NT2/D1 (cell line): Measurements from ENCODE around the gene PLXNA4.

Experiments used
- DNase-seq: peaks from one replicate; pipeline ENCODE4 v3.0.0-alpha.2; 2011; ENCODE audit warnings: low read depth, low spot score
- H3K27me3 ChIP-seq: 2 replicates; pipeline ENCODE4 v1.6.0; 2011; ENCODE audit warnings: mild to moderate bottlenecking; ENCODE audit not compliant: insufficient read length, insufficient read depth
- H3K36me3 ChIP-seq: 2 replicates; pipeline ENCODE4 v1.6.1; 2011; ENCODE audit warnings: mild to moderate bottlenecking, low read length, mixed read lengths; ENCODE audit not compliant: insufficient read depth, insufficient read length
- H3K4me1 ChIP-seq: 2 replicates; pipeline ENCODE4 v1.5.1; 2011; ENCODE audit not compliant: insufficient read depth, insufficient read length
- H3K4me3 ChIP-seq: 2 replicates; pipeline ENCODE4 v1.5.1; 2011; ENCODE audit warnings: low read depth; ENCODE audit not compliant: insufficient read length
- H3K9ac ChIP-seq: 2 replicates; pipeline ENCODE4 v1.6.0; 2011; ENCODE audit warnings: low read depth; ENCODE audit not compliant: insufficient read length
- H3K9me3 ChIP-seq: 2 replicates; pipeline ENCODE4 v1.5.1; 2011; ENCODE audit warnings: mild to moderate bottlenecking, low read length; ENCODE audit not compliant: insufficient read depth
- SUZ12 ChIP-seq: IDR thresholded peaks from 2 replicates; pipeline ENCODE4 v1.6.1; 2011; ENCODE audit not compliant: insufficient read length, insufficient read depth; ENCODE audit errors: extremely low read depth
- YY1 ChIP-seq: IDR thresholded peaks from 2 replicates; pipeline ENCODE4 v1.6.1; 2011; ENCODE audit not compliant: insufficient read length, insufficient read depth
- ZNF274 ChIP-seq: IDR thresholded peaks from 2 replicates; pipeline ENCODE4 v1.6.1; 2011; ENCODE audit warnings: mild to moderate bottlenecking, low read depth, low read length

Gene PLXNA4

DNA sequence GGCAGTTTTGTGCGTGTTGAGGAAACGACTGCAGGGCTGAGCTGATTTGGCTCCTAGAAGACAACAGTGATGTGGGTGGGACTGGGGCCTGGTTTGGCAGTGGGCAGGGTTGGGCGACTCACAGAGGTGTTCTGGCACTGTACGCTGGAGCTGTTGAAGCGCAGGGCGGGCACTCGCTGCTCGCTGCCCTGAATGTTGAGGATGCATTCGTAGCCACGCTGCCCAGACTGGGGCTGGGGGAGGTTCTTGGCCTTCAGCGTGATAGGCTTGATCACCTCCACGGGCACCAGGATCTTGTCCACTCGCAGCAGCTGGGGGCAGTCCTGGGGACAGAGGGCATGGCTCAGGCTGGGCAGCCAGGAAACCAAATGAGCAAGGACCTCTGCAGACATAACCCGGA lies 365.4 kb downstream of the PLXNA4 start:
- no peaks in the 10 kb centered on the region for H3K36me3 ChIP-seq
- peaks cover 4% of the 10 kb centered on the region for H3K4me1 ChIP-seq
- no peaks in the 10 kb centered on the region for H3K27me3 ChIP-seq
- no peak for TF ChIP-seq SUZ12
- no peak for TF ChIP-seq YY1
- TF ChIP-seq ZNF274: no peak
- DNase-seq: no peak
- H3K4me3 ChIP-seq: no peak overlapping the region
- H3K9me3 ChIP-seq: no peaks in the 10 kb centered on the region
- H3K9ac ChIP-seq: no peak overlapping the region

DNA sequence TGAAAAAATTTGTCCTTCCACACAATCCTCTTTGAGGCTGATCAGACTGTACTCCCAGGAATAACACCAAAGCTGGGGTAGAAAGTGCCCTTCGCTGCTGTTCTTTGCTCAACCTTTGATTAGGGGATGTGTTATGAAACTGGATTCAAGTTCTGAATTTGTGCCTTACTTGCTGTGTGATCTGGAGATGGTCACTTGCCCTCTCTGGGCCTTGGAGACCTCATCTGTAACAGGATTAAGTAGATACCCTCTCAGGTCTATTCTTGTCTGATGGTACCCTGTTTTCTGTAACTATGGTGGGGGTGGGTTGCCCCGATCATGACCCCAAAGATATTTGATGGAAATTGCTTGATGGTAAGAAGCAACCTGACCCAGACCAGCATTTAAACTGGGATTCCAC lies 368.5 kb downstream of the PLXNA4 start:
- H3K4me1 ChIP-seq: no peaks in the 10 kb centered on the region
- H3K27me3 ChIP-seq: no peaks in the 10 kb centered on the region
- TF ChIP-seq YY1 (no peak), SUZ12 (no peak), ZNF274 (no peak)
- H3K9ac ChIP-seq: no peak overlapping the region
- H3K4me3 ChIP-seq: no peak overlapping the region
- no peaks in the 10 kb centered on the region for H3K9me3 ChIP-seq
- H3K36me3 ChIP-seq: no peaks in the 10 kb centered on the region
- DNase-seq: no peak

DNA sequence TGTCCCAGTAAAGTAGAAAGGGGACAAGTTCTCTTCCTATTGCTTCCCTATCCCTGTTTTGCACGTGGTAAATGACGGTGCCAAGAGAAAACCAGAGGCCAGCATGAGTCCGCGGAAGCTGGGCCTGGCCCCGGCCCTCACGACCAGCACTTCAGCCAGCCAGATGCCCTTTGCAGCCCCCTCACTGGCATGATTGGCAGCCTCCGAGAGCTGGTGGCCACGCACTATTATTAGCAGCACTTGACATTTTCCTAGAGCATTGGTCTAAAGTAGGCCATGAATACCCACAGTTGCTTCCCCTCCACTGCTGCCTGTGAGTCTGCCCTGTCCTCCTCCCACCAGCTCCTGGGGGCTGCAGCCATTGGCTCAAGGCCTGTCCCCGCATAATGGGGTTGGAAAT lies 369.1 kb downstream of the PLXNA4 start:
- Histone ChIP-seq H3K9me3 (no peaks in the 10 kb centered on the region), H3K9ac (peak overlapping the region; percentile 1), H3K4me3 (no peak overlapping the region), H3K4me1 (no peaks in the 10 kb centered on the region), H3K36me3 (no peaks in the 10 kb centered on the region), H3K27me3 (no peaks in the 10 kb centered on the region)
- no peak for TF ChIP-seq YY1
- no peak for TF ChIP-seq ZNF274
- TF ChIP-seq SUZ12: no peak
- no peak for DNase-seq

DNA sequence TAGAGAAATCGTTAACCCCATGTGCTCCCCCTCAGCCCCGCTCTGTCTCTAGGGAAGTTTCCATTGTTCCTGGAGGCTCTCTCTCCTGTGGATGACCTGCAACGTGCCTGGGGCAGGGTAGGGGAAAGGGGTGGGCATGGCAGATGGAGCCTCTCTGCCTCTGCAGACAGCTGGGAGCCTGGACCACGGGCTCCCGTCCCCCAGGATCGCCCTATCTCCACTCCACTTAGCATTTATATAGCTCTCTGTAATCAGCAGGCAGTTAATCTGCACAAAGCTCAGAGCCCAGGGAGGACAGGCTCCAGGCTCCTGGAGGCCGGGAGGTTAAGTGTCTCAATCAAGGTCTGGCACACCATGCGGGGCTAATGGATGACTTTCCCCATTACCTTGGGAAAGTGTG lies 369.7 kb downstream of the PLXNA4 start:
- no peak for TF ChIP-seq SUZ12
- TF ChIP-seq YY1: no peak
- no peak for TF ChIP-seq ZNF274
- H3K4me1 ChIP-seq: no peaks in the 10 kb centered on the region

DNA sequence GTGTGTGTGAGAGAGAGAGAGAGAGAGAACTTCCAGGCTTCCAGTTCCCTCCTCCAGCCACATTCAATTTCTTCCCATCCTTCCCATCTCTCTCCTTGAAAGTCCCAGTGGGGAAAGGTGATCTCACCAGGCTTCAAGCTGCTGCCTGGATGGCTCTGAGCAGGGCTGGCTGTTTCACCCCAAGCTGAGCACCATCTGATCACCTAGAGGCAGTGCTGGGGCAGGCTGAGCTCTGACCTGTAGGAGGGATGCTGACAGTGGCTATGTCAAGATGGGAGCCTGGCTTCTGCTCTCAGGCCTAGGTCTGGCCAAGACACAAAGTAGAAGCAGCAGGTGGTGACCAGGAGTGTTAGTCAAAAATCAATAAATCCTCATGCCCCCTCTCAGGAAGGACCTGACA lies 370.8 kb downstream of the PLXNA4 start:
- DNase-seq: no peak
- H3K27me3 ChIP-seq: no peaks in the 10 kb centered on the region
- TF ChIP-seq ZNF274: no peak
- TF ChIP-seq SUZ12: no peak
- no peak for TF ChIP-seq YY1
- H3K36me3 ChIP-seq: no peaks in the 10 kb centered on the region
- H3K4me1 ChIP-seq: no peaks in the 10 kb centered on the region
- H3K9me3 ChIP-seq: no peaks in the 10 kb centered on the region
- no peak overlapping the region for H3K4me3 ChIP-seq
- no peak overlapping the region for H3K9ac ChIP-seq

More for the DNA sequence above, 369.7 kb downstream of the PLXNA4 start:
- H3K9me3 ChIP-seq: no peaks in the 10 kb centered on the region
- no peaks in the 10 kb centered on the region for H3K36me3 ChIP-seq
- H3K27me3 ChIP-seq: no peaks in the 10 kb centered on the region
- no peak overlapping the region for H3K4me3 ChIP-seq
- H3K9ac ChIP-seq: no peak overlapping the region
- peak; percentile 76 for DNase-seq

DNA sequence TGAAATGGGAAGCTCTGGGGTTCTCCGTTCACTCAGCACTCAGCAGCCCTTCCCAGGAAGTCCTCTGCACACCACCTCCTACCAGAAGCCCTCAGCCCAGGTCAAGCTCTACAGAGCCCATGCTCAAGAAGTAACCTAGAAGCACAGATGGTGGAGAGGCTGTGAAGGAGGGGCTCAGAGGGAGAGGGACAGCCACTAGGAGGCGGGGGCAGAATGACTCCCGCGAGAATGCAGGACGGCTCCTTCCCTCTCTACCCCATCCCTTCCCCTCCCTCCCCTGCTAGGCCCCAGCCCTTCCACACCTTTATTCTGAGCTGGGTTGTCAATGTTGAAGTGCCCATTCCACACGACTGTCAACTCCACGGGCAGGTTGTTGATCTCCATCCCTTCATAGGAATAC lies 373.2 kb downstream of the PLXNA4 start:
- Histone ChIP-seq H3K4me1 (no peaks in the 10 kb centered on the region), H3K4me3 (no peak overlapping the region), H3K9me3 (no peaks in the 10 kb centered on the region), H3K9ac (no peak overlapping the region), H3K36me3 (no peaks in the 10 kb centered on the region), H3K27me3 (no peaks in the 10 kb centered on the region)
- TF ChIP-seq SUZ12 (no peak), ZNF274 (no peak), YY1 (no peak)
- no peak for DNase-seq

DNA sequence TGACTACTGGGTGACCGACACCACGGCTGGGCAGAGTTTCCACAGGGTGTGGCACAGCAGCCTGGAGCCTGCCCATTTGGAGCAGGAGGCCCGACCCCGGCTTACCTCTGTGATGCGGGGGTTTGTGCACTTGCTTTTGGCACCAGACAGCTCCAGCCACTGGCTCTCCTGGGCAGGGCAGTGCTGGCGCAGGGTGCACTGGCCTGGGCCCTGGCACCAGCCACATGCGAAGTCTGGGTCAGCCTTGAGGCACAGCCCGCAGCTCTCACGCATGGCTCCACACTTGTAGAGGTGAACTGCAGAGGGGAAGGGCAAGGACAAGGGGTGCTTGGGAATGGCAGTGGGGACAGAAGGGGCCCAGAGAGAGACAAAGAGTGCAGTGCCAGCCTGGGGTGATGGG lies 373.7 kb downstream of the PLXNA4 start:
- DNase-seq: no peak
- no peaks in the 10 kb centered on the region for H3K36me3 ChIP-seq
- H3K4me3 ChIP-seq: no peak overlapping the region
- TF ChIP-seq SUZ12 (no peak), ZNF274 (no peak), YY1 (no peak)
- H3K9me3 ChIP-seq: no peaks in the 10 kb centered on the region
- no peaks in the 10 kb centered on the region for H3K4me1 ChIP-seq
- no peak overlapping the region for H3K9ac ChIP-seq
- no peaks in the 10 kb centered on the region for H3K27me3 ChIP-seq

DNA sequence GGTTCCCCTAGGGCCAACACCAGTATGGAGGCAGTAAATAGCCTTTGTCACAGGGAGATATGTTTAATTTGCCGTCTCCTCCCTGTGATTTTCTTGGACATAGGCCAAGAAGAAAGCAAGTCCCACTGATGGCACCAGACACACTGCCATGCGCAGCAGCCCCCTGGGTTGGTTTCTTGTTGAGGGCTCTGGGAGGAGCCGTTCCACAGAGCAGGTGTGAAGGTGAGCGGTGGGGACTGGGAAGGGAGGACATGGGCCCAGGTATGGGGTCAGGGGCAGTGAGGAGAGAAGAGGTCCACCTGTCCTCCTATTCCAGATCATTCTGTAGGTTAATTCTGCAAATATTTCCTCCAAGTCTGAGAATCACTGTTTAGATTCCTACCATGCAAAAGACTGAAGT lies 376.1 kb downstream of the PLXNA4 start:
- no peaks in the 10 kb centered on the region for H3K9me3 ChIP-seq
- no peaks in the 10 kb centered on the region for H3K4me1 ChIP-seq
- no peaks in the 10 kb centered on the region for H3K36me3 ChIP-seq
- no peak overlapping the region for H3K4me3 ChIP-seq
- TF ChIP-seq ZNF274 (no peak), SUZ12 (no peak), YY1 (no peak)
- H3K27me3 ChIP-seq: no peaks in the 10 kb centered on the region
- no peak for DNase-seq
- H3K9ac ChIP-seq: no peak overlapping the region
